OCI-LY3 (cell line): Measurements from ENCODE around the gene TRAPPC14.
"Not testable (repeated sequence)": the region's sequence is repeated elsewhere in the genome, so short reads cannot be mapped to it uniquely, and the experiment has no call there.

Experiments used
- H2AFZ ChIP-seq: fragments of 200-600, 300-600 bp; shearing (Covaris generic); 2 replicates; pipeline ENCODE4 v1.6.0; 2014; ENCODE audit warnings: antibody characterized with exemption, low read depth, low read length
- H3K27ac ChIP-seq: fragments of 200-600, 300-600 bp; sonication (generic); 2 replicates; pipeline ENCODE4 v1.5.1; 2014; ENCODE audit warnings: mild to moderate bottlenecking, low read length, moderate library complexity, mixed read lengths
- H3K27me3 ChIP-seq: fragments of 200-600, 300-600 bp; sonication (generic); 2 replicates; pipeline ENCODE4 v1.6.1; 2014; ENCODE audit warnings: low read depth, low read length, mixed read lengths
- H3K36me3 ChIP-seq: fragments of 200-600, 300-600 bp; sonication (generic); replicated peaks from 2 replicates; pipeline ENCODE3; 2014; ENCODE audit warnings: low read depth, low read length, mixed read lengths
- H3K4me1 ChIP-seq: fragments of 300-600, 200-600 bp; sonication (generic); 2 replicates; pipeline ENCODE4 v1.6.1; 2014; ENCODE audit warnings: low read length, mixed read lengths
- H3K4me2 ChIP-seq: fragments of 200-600, 300-600 bp; sonication (generic); 2 replicates; pipeline ENCODE4 v1.6.1; 2014; ENCODE audit warnings: low read length, mixed read lengths
- H3K4me3 ChIP-seq: fragments of 300-600, 200-600 bp; sonication (generic); 2 replicates; pipeline ENCODE4 v1.5.1; 2014; ENCODE audit warnings: antibody characterized with exemption, mild to moderate bottlenecking, low read length, moderate library complexity
- H3K79me2 ChIP-seq: fragments of 300-600, 200-600 bp; shearing (Covaris generic); 2 replicates; pipeline ENCODE4 v1.6.1; 2014; ENCODE audit warnings: mild to moderate bottlenecking, low read length, mixed read lengths
- H3K9ac ChIP-seq: fragments of 300-600, 200-600 bp; shearing (Covaris generic); 2 replicates; pipeline ENCODE4 v1.6.0; 2014; ENCODE audit warnings: mild to moderate bottlenecking, low read length, moderate library complexity
- H3K9me3 ChIP-seq: fragments of 200-600, 300-600 bp; shearing (Covaris generic); 2 replicates; pipeline ENCODE4 v1.6.1; 2014; ENCODE audit warnings: low read length, mixed read lengths; ENCODE audit not compliant: insufficient read depth
- H4K20me1 ChIP-seq: fragments of 200-600, 300-600 bp; sonication (generic); 2 replicates; pipeline ENCODE4 v1.6.1; 2016; ENCODE audit warnings: low read length, mixed read lengths; ENCODE audit not compliant: insufficient read depth
- EZH2phosphoT487 ChIP-seq: fragments of 200-600 bp; shearing (Covaris generic); IDR thresholded peaks from 2 replicates; pipeline ENCODE4 v1.6.1; 2018; ENCODE audit warnings: antibody characterized with exemption, mixed run types, low read depth
- TF ChIP-seq, protein P1 (sequence below): fragments of 200-600, 300-600 bp; sonication (generic); IDR thresholded peaks from 2 replicates; pipeline ENCODE4 v1.5.1; 2014; ENCODE audit warnings: antibody characterized with exemption, low read length, low read depth

The TRAPPC14 gene

DNA sequence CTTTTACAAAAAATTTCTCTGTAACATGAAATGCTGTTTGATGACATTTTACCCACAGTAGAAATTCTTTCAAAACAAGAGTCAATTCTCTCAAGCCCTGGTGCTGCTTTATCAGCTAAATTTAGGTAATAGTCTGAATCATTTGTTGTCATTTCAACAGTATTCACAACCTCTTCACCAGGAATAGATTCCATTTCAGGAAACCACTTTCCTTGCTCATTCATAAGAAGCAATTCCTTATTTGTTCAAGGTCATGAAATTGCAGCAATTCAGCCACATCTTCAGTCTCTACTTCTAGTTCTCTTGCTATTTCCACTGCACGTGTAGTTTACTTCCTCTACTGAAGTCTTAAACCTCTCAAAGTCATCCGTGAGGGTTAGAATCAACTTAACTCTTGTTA, 33.3 kb upstream of the TRAPPC14 start:
- Histone ChIP-seq H4K20me1 (no peaks in the 10 kb centered on the region), H3K4me1 (peaks cover 52% of the 10 kb centered on the region), H3K27me3 (0 out of 2 replicates have a peak, but pooled peaks cover 3% of the 10 kb centered on the region), H3K4me3 (no peak overlapping the region), H2AFZ (peak overlapping the region; percentile 87), H3K36me3 (no peaks in the 10 kb centered on the region), H3K9ac (no peak overlapping the region), H3K27ac (no peak overlapping the region), H3K9me3 (no peaks in the 10 kb centered on the region), H3K79me2 (no peaks in the 10 kb centered on the region), H3K4me2 (peak overlapping the region; percentile 16; the same call in 1 of the 2 replicates)
- TF ChIP-seq, protein P1, sequence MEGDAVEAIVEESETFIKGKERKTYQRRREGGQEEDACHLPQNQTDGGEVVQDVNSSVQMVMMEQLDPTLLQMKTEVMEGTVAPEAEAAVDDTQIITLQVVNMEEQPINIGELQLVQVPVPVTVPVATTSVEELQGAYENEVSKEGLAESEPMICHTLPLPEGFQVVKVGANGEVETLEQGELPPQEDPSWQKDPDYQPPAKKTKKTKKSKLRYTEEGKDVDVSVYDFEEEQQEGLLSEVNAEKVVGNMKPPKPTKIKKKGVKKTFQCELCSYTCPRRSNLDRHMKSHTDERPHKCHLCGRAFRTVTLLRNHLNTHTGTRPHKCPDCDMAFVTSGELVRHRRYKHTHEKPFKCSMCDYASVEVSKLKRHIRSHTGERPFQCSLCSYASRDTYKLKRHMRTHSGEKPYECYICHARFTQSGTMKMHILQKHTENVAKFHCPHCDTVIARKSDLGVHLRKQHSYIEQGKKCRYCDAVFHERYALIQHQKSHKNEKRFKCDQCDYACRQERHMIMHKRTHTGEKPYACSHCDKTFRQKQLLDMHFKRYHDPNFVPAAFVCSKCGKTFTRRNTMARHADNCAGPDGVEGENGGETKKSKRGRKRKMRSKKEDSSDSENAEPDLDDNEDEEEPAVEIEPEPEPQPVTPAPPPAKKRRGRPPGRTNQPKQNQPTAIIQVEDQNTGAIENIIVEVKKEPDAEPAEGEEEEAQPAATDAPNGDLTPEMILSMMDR, result no peak
- TF ChIP-seq EZH2phosphoT487, result no peak

DNA sequence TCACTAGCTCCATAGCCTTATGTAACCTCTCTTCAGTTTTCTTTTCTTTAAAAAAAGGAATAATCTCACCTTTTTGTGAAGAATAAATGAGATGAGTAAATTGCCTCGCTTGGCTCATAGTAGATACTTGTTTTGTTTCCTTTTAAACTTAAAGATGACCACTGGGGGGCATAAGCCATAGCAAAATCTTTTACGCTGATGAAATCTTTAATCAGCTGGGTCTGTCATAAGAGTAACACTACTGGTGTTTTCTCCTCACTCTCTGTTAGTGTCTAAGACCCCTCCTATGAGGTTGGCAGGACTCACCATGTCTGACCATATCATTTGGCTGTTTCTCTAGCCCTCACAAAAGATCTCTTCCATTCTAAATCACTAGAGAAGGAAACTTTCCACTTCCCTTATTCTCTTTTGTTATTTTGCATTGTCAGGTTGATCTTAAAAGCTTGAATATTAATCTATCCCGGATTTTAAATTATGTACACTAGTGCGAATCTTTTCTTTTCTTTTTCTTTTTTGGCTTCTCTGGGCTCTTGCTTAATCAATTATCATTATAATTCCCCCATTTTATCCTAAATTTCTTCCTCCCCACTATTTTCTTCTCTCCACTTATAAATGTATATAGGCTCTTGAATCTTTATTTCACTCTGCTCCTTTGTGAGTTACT, 31.7 kb upstream of the TRAPPC14 start:
- Histone ChIP-seq H3K4me2 (peak overlapping the region; percentile 47), H4K20me1 (no peaks in the 10 kb centered on the region), H2AFZ (no peak overlapping the region), H3K27ac (no peak overlapping the region), H3K36me3 (no peaks in the 10 kb centered on the region), H3K79me2 (no peaks in the 10 kb centered on the region), H3K4me3 (no peak overlapping the region), H3K4me1 (peaks cover 39% of the 10 kb centered on the region), H3K9me3 (no peaks in the 10 kb centered on the region), H3K9ac (no peak overlapping the region), H3K27me3 (0 out of 2 replicates have a peak, but pooled peaks cover 3% of the 10 kb centered on the region)
- TF ChIP-seq, protein P1, result peak; percentile 67
- TF ChIP-seq EZH2phosphoT487, result no peak

GRCh38 chr7:100189061-100189460, 30.5 kb upstream of the TRAPPC14 start:
- Histone ChIP-seq H4K20me1 (no peaks in the 10 kb centered on the region), H2AFZ (no peak overlapping the region), H3K36me3 (no peaks in the 10 kb centered on the region), H3K9ac (no peak overlapping the region), H3K79me2 (no peaks in the 10 kb centered on the region), H3K4me3 (no peak overlapping the region), H3K4me2 (no peak overlapping the region), H3K4me1 (peaks cover 28% of the 10 kb centered on the region), H3K9me3 (no peaks in the 10 kb centered on the region), H3K27me3 (0 out of 2 replicates have a peak, but pooled peaks cover 3% of the 10 kb centered on the region), H3K27ac (no peak overlapping the region)
- TF ChIP-seq EZH2phosphoT487, result no peak
- TF ChIP-seq, protein P1, result peak; percentile 6; the same call in 1 of the 2 replicates

- TF ChIP-seq, protein P1, result no peak
- H4K20me1 ChIP-seq, result no peaks in the 10 kb centered on the region
- H3K4me2 ChIP-seq, result no peak overlapping the region
- H3K79me2 ChIP-seq, result no peaks in the 10 kb centered on the region
- H3K9ac ChIP-seq, result no peak overlapping the region
- H3K4me3 ChIP-seq, result no peak overlapping the region
- H2AFZ ChIP-seq, result no peak overlapping the region
- no peaks in the 10 kb centered on the region for H3K36me3 ChIP-seq
- no peak overlapping the region for H3K27ac ChIP-seq
- 0 out of 2 replicates have a peak, but pooled peaks cover 3% of the 10 kb centered on the region for H3K27me3 ChIP-seq
- no peaks in the 10 kb centered on the region for H3K9me3 ChIP-seq
- peaks cover 11% of the 10 kb centered on the region for H3K4me1 ChIP-seq
Observed at GRCh38 chr7:100185726-100186125, 27.2 kb upstream of the TRAPPC14 start.

- H3K36me3 ChIP-seq, H3K9me3 ChIP-seq, H2AFZ ChIP-seq, H3K4me1 ChIP-seq, H3K9ac ChIP-seq, H3K79me2 ChIP-seq, H3K27me3 ChIP-seq, H3K27ac ChIP-seq, H3K4me3 ChIP-seq, H4K20me1 ChIP-seq, H3K4me2 ChIP-seq: not testable (repeated sequence)
Observed at GRCh38 chr7:100183090-100183489, 24.6 kb upstream of the TRAPPC14 start.

DNA sequence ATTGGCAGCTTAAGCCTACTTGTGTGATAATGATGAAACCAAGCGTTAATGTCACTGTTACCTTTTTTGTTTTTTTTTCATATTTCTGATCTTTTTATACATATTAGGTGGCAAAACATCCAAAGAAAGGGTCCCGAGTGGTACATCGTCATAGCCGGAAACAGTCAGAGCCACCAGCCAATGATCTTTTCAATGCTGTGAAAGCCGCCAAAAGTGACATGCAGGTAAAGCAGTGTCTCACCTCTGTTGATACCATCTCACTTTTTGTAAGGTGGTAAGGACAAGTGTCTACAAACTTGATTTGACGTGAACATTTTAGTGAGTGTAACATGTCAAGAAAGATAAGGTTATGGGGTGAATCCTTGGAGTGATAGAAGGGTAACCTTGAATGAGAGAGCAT, 24.1 kb upstream of the TRAPPC14 start:
- not testable (repeated sequence) for H3K27me3 ChIP-seq, H3K4me1 ChIP-seq, H3K9ac ChIP-seq, H3K79me2 ChIP-seq, H3K36me3 ChIP-seq, H3K9me3 ChIP-seq, H2AFZ ChIP-seq, H3K27ac ChIP-seq, H4K20me1 ChIP-seq, H3K4me3 ChIP-seq
- peak overlapping the region; percentile 40 for H3K4me2 ChIP-seq
